DMS53 (cell line): ENCODE measurements around the gene ARHGAP26.

Experiments
- DNase-seq: peaks from one replicate; lab custom pipeline; 2025; lab: John Stamatoyannopoulos, UW

The ARHGAP26 gene

DNA sequence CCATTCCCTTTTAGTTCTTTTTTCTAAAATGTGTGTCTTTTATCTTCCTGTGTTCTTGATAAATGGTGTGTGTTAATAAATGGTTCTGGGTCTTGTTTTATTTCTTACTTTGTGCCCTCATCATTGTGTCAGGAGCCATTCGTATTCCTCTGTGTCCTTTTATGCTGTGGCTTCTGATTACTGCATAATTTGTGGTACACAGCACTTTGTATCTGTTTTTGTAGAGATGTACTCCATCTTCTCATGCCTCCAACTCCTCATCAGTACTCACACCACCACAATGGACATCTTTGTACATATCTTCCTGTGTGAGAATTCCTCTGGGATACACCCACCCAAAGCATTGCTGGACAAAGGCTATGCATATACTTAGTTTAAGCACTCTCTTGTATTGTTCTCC, 247.4 kb downstream of the ARHGAP26 start:
- DNase-seq = no peak

DNA sequence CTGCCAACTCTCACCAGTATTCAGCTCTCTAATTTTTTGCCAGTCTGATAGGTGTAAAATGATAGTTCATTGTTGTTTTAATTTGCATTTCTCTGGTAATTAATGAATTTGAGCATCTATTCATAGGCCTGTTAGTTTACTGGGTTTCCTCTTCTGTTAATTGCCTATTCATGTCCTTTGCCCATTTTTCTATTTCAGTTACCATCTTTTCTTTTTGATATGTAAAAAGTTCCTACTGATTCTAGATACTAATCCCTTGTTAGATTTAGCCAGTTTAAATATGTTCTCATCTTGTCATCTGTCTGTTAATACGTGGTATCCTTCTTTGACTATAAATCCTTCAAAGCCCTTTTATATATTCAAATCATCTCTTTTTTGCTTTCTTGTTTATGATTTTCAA, 247.8 kb downstream of the ARHGAP26 start:
- no peak for DNase-seq

DNA sequence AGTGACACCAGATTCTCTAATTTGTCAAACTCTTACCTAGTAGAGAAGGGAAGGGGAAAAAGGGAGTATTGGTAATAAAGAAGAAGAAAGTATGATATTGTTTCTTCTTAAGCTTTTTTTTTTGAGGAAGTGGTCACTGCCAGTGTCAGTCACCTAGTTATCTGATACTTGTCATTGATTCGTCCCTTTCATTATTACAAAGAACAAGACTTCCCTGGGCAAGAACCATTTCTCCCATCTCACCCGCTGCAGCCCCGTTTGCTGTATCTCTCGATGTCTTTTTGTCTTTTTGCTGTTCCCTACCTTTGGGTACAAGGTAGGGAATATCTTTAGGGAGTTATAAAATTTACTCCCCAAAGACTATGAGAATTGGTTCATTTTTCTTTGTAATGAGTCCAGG, 249.0 kb downstream of the ARHGAP26 start:
- no peak for DNase-seq

DNA sequence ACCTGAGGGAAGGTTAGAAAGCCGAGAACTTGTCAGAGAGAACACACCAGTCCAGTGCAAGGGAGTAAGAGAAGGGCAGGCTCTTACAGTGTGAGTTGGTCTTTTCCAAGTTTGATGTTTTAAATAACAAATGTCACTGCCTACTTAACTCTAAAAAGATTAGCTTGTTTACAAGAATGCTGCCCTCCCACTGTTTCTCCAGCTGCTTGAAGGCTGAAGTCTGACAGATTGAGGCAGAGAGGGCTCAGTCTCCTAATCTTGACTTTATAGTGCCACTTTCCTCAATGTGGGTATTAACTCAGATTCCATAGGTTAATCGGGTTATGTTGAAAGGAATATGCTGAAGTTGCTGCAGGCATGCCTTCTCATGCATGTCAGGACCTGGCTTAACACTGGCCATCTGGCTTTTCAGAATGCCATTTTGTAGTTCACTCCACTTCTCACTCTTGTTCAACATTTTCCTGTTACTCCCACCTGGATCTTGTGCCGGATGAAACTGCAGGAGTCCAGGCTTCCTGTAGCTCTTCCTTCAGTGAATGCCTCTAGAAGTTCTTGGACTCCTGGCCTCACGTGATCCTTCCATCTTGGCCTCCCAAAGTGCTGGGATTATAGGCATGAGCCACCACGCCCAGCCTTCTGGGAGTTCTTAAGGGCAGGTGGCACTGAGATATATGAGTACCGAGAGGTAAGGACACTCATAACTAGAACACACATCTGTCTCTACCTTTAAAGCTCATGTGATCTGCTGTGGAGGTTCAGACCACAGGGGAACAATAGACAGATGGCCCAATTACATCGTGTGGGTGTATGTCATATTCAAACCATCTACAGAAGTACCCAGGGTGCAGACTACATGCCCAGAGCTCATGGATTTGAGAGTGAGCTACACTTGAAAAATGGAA, 249.7 kb downstream of the ARHGAP26 start:
- peak; percentile 45 for DNase-seq

DNA sequence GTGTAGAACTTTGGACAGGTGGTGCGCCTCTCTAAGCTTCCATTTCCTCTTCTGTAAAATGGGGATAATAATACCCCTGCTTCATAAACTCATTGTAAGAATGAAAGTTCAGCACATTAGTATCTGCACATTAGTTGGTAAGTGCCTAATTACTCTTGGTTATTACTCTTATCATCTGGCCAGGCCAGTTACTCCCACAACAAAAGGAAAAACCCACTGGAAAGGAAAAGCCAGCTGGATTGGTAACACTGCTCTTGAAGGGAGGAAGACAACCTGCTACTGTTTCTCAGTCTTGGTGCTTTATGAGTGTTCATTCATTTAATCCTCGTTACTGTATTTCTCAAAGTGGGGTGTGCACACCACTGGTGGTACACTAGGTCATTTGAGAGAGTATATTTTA, 251.4 kb downstream of the ARHGAP26 start:
- no peak for DNase-seq

DNA sequence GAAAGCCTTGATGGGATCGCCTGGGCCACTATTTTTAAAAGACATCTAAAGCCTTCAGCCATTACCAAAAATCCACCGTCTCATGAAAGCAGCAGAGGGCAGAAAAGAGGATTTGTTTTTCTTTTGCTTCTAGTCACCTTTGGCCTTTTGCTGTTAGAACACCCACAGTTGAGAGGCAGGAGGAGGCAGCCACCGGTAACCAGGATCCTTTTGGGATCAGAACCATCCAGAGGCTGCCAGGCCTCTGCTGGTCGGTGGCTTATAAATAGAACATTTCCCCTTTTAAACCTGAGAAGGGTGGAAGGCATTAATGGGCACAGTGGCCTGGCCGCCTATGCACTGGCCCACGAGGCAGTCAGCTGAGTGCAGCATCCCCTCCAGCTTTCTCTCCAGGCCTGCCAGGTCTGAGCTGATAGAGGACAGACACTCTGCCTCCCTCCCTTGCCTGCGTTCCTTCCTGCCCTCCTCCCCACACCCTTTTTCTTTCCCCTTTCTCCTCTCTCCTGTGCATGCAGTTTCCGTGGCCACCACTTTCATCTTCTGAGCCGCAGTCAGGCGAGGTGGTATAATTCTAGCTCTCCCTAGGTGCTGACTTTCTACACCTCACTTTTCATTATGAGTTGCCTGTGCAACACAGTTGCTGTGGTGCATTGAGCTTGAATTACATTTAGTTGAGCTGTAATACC, 253.4 kb downstream of the ARHGAP26 start:
- DNase-seq = peak; percentile 26

DNA sequence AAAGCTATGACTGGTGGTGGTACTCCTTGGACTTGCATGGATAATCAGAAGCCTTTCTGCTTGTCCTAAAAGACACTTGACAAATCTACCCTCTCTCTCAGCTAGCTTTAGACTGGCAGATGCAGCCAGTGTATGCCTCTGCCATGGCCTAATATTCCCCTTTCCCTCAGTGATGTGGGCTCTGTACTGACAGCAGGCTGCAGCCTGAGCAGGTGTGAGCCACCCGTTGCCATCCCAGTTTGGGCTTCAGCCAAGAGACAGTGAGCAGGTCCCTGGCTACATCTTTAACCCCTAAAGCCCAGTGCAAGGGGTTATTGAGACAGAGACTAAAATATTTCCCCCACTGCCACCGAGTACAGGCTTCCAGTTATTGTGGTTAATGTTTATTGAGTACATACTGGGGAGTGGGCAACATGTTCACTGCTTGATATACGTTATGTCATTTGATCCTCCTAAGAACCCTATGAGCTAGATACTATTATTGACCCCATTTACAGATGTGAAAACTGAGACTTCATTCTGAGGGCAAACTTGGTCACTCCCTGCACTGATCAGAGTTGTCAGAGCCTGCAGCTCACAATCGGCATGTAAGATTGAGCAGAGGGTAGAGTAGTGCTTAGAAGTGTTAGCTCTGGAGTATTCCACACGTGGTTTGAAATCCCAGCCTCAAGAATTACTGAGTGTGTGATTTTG, 254.2 kb downstream of the ARHGAP26 start:
- DNase-seq = peak; percentile 74

DNA sequence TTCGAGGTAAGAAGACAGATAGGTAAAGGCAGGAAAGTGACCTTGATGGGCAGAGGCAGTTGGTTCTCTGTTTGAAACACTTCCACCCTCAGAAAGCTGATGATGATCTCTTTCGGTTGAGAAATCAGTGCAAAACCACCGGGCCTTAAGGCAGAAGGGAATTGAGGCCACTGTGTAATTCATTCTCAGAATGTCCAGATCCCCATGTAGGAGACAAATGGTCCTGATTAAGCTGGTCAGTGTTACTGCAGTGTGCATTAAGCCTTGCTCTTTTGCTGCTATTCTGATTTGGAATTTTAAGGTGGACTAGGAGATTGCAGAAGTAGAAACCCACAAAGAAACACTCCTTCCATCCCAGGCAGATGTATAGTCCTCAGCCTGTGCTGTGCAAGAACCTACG, 255.2 kb downstream of the ARHGAP26 start:
- no peak for DNase-seq

DNA sequence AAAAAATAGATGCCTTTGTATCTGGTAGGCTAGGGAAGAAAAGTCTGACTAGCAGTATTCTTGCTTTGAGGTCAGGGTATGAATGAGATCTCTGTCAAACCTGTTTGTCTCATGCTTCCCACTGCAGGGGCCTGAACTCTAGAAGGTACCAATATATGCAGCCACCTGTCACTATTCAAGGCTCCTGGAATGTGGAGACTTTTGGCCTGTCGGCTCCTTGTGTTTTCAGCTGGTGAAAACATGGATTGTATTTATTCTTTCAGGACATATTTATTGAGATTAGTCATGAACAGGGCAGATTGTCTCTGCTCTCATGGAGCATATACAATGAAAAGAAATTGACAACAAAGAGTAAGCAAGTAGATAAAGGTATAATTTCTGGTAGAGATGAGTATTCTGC, 255.8 kb downstream of the ARHGAP26 start:
- peak; percentile 92 for DNase-seq

DNA sequence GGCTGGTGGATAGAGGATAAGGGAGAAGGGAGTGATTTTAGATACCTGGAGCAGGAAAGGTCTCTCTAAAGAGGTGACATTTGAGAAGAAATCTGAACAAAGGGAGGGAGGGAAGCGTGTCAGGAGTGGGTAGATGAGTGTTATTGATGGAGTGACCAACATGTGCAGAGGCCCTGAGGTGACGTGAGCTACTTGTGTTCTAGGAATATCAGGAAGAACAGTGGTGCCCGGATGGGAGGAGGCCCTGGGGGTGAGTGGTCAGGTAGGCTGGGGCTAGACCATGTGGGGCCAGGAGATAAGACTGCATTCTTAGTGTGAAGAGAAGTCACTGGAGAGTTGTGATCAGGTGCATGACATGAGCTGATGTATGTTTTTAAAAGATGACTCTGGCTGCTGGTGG, 256.2 kb downstream of the ARHGAP26 start:
- peak; percentile 97 for DNase-seq

DNA sequence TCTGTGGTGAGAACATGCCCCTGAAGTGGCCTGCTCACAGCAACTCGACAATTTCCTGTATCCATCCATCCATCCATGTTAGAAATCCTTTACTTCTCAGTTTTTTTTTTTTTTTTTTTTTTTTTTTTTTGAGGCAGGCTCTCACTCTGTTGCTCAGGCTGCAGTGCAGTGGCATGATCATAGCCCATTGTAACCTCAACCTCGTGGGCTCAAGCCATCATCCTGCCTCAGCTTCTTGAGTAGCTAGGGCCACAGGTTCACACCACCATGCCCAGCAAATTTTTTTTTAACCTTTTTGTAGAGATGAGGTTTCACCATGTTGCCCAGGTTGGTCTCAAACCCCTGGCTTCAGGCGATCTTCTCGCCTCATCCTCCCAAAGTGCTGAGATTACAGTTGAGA, 259.1 kb downstream of the ARHGAP26 start:
- no peak for DNase-seq

DNA sequence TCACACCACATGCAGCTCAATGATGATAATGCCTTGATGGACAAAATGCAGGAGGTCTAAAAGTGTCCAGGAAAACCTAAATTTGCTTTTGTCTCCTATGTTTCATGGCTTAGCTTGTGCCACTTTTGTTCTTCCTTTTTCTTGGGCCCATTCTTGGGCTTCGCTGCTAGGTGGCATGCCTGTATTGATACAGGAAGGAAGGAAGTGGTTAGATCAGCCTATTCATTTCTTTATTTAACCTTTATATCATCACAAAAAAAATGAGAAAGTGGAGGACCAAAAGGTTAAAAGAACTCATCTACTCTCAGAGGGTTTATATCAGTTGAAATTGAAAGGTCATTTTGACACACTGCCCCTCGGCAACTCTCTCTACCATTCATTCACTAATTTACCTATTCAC, 260.2 kb downstream of the ARHGAP26 start:
- no peak for DNase-seq

DNA sequence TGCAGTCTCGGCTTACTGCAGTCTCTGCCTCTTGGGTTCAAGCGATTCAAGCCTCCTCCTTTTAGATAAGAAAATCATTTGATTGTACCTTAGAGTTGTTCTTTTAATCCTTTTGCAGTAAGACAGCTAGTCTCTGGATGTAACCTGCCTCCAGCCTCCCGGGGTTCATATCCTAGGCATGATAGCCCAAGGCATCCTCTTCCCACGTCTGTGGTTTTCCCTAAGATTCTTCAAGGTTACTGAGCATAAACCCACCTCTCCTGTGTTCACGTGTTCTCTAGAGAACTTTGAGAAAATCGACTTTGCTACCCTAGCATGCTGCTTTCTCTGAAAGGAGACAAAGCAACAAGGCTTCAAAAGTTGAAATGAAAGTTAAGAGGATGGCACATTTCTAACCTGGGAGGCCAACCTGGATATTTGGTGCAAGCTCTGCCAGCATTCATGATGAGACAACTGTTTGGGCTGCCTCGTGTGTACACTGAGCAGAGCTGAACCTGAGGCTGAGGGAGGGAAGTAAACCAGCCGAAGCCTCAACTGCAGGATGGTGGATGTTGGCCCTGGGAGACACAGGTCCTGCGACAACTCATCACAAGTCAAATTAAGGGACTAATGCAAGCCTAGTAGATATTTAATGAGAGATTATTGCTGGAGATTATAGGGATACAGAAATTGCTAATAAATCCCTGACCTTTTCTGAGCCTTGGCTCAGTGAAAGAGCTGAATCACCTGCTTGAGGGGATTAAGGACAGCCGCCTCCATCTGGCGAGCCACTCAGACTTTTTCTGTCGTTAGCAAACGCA, 261.8 kb downstream of the ARHGAP26 start:
- DNase-seq = peak; percentile 90

DNA sequence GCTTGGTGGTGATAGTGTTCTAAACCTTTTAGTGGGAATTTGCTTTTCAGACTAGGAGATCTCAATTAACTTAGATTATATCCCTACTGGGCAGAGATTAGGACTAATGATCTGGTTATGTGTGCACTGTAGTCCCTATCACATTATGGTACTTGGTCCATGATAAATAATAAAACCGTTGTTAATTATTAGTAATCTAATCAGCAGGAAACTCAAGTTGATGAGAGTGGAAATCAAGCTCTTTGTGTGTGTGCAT, 262.3 kb downstream of the ARHGAP26 start:
- DNase-seq = no peak

DNA sequence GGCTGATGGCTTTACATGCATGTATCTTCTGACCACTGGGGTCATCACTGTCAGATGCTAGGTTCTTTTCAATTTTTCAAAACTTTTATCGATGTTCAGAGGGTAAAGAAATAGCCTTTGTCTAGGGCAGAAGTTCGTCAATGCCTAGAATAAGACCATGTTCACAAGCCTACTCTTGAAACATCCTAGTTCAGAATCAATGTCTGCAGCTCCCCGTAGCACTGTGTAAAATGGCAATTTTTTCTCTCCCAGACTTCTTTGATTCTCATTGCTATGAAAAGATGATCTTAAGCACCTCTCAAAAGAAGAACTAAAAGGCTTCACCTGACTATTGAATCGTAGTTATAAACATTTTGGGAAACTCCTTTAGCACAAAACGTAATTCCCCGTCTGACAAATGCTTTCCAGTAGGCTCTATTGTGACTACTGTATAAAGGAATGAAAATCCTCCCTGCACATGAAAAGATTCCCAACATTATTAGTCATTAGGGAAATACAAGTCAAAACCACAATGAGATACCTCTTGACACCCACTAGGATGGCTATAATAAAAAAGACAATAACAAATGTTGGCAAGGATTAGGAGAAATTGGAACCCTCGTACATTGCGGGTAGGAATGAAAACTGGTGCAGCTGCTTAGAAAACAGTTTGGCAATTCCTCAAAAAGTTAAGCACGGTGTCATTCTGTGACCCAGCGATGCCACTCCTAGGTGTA, 263.5 kb downstream of the ARHGAP26 start:
- DNase-seq = no peak

DNA sequence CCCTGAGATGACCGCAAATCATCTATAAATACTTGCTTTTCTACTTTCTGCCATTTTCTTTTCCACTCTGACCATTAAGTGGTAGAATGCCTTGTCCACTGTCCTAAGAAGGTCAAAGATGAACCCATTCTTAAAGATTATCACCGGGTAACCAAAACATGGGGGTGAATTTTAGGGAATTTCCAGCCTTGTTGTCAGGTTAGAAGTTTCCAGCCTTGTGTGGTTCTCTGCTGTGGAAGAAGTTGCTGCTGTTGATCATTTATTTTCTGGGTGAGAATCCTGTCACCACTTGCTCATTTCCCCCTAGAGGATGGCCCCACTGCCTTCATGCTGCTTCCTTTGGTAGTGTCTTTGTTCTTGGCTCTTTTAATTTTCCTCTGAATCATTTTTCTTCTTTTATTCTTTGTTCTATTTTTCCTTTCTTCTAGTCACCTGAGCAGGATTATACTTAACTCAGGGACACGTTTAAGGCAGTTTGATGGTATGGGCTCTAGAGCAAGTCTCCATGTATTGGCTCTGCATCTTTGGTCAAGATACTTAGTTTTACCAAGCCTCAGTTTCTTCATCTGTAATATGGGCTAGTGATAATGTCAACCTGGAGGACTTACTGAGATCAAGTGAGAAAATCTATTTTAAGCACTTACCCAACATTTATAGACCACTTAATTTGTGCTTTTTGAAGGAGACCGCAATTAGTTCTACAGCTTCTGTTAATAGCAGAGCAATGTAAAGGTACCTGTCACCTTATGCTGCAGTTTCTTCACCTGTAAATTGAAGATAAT, 266.2 kb downstream of the ARHGAP26 start:
- DNase-seq = peak; percentile 21

DNA sequence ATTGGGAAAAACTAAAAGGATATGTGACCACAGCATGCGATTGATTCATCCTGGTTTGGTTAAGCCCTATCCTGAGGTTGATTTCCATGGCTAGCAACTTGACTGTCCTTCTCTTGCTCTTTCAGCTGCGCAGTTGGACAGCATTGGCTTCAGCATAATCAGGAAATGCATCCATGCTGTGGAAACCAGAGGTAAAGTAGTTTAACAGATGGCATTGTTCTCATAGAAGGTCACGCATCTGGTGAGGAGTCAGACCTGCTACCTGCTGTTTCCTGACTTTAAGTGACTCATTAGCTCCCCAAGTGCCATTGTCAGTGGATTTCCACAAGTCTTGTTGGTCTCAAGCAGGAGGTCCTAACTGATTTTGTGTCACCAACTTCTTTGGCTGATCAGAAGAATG, 266.9 kb downstream of the ARHGAP26 start:
- peak; percentile 97 for DNase-seq

DNA sequence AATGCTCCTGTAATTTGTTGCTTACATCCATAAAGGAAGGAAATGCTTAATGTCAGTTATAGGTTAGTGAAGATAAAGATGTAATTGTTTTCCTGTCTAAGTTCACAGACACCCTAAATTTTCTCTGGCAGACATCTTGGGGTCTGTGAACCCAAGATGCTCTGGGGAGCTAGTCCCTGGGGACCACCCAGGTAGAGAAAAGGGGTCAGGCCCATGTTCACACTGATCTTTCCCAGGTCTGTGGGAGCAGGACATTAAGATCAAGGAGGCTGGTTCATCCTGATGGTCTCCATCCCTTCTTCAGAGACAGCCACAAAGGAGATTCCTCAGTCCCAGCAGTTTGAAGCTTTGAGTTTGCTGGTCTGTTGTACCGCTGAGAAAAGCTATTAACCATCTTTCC, 267.5 kb downstream of the ARHGAP26 start:
- DNase-seq = peak; percentile 36

DNA sequence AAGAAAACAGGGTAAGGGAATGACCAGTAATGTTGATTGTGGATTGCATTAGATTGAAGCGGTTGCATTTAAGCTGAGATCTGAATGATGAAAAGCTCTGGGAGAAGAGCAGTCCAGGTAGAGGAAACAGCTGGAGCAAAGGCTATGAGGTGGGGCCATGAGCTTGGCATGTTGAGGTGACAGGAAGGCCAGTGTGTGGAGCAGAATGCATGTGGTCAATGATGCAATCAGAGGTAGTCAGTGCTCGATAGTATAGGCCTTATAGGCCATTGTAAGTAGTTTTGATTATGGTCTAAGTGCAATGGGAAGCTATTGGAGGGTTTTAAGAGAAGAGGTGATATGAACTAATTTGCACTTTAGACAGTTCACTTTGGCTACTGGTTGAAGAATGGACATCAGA, 270.4 kb downstream of the ARHGAP26 start:
- DNase-seq = peak; percentile 37

DNA sequence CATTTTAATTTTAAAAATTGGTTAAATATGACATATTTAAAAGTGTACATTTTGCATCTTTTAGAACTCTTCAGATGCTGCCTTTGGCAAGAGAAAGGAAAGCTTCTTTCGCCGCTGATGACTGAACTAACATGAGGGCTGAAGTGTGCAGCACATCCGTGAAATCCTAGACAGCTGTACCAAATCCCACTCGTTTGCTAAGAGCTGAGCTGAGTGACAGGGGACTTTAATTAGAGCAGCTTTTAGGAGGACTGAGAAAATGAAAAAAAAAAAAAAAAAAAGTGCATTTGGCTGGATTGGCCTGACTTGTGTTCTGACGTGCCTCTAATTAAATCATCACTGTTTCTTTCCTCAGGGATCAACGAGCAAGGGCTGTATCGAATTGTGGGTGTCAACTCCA, 271.3 kb downstream of the ARHGAP26 start:
- DNase-seq = no peak
